HG03097 (cell line): ENCODE results near the gene COMTD1.
"Not testable (repeated sequence)": the region's sequence is repeated elsewhere in the genome, so short reads cannot be mapped to it uniquely, and the experiment has no call there.

Experiments used
- ATAC-seq: cut with Tn5 transposase; IDR thresholded peaks from one replicate; pipeline ENCODE4 v1.9.1; 2021; ENCODE audit not compliant: unreplicated experiment, low FRiP score

COMTD1 gene

DNA sequence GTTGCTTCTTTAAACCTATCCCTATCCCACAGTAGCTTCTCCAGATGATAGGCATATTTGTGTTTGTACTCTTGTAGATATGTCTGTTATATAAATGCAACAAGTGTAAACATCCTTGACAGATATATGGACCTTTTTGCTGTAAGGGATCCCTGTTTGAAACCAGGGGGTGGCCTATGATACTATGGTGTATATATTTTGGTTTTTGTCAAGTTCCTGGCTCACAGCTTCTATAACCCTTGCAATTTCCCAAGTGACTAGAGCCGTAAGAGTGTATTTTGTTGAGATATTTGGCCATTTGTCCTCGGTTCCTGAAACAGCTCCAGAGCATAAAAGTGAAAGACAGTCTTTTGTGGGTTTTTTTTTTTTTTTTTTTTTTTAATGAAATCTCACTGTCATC is 9.7 kb downstream of the COMTD1 start:
- ATAC-seq = no peak

DNA sequence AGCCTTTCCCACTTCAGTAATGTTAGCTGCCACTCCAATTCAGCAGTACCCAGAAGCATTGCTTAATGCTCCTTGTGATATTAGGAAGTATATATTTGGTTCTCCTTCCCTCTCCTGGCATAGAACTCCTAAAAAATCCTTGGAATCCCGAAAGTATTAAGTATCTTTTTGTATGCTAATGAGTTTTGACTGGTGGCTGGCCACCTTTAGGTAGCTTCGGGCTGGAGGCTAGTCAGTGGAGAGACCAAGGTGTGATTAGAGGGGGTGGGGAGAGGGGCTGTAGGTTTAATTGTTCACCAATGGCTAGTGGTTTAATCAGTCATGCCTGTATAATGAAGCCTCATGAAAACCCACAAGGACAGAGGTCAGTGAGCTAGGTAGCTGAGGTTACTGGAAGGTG is 12.2 kb downstream of the COMTD1 start:
- no peak for ATAC-seq

DNA sequence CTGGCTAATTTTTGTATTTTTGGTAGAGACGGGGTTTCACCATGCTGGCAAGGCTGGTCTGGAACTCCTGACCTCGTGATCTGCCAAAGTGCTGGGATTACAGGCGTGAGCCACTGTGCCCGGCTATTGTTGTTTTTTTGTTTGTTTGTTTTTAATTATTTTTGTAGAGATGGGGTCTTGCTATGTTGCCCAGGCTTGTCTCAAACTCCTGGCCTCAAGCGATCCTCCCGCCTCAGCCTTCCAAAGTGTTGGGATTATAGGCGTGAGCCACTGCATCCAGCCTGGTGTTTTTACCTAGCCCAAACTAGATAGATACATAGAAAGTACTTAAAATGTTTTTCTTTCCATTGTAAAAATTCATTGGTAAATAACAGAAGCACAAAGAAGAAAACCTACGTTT is 14.3 kb downstream of the COMTD1 start:
- not testable (repeated sequence) for ATAC-seq

DNA sequence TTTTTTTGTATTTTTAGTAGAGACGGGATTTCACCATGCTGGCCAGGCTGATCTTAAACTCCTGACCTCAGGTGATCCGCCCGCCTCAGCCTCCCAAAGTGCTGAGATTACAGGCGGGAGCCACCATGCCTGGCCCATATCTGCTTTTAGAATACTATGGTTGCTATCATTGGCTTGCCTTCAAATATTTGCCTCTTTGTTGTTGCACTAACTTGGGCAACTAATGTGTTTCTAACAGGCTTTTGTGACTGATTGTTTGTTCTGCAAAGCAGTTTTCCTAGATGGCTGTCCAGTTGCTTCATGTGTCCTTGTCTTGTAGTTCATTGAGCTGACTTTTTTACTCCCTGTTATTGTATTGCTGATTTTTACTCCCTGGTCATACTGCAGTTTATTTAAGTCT is 15.5 kb downstream of the COMTD1 start:
- ATAC-seq = no peak

DNA sequence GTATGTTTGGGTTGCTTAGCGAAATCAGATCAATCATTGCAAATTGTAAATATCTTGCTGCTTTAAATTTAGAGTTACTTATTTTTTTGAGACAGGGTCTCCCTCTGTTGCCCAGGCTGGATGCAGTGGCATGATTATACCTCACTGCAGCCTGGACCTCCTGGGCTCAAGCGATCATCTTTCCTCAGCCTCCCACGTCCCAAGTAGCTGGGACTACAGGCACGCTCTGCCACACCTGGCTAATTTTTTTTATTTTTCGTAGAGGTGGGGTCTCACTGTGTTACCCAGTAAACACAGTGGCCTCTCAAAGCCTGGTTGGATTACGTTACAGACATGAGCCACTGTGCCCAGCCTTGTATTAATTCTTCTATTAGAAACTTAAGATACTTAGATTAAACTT is 23.4 kb downstream of the COMTD1 start:
- no peak for ATAC-seq

DNA sequence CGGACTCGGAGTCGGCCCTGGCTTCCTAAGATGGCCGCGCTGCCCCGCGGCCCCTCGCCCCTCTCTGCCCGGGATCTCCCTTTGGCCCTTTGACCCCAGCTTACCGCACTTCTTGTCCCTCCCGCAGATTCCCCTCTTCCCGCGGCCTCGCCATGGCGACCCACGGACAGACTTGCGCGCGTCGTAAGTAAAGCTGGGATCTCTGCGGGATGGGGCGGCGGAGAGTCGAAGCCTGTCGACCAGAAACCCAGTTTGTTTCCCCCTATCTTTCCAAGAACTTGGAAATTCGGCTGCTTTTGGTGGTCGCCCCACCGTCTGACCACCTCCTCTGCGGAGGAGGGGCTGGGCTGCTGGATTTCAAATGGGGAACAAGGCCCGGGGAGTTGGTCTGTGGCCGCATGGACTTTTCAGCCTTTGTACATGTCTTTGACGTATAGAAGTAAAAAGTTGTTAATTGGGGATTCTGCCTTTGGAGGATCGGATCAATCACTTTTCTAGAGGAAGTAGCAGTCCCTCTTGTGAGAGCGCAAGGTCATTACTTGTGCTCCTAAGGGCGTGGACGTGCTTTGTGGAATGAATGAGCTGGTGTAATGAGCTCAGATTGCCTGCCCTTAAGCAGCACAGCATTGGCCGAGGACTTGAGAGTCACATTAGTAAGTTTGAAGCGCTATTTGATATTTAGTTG is 24.6 kb downstream of the COMTD1 start:
- no peak for ATAC-seq

DNA sequence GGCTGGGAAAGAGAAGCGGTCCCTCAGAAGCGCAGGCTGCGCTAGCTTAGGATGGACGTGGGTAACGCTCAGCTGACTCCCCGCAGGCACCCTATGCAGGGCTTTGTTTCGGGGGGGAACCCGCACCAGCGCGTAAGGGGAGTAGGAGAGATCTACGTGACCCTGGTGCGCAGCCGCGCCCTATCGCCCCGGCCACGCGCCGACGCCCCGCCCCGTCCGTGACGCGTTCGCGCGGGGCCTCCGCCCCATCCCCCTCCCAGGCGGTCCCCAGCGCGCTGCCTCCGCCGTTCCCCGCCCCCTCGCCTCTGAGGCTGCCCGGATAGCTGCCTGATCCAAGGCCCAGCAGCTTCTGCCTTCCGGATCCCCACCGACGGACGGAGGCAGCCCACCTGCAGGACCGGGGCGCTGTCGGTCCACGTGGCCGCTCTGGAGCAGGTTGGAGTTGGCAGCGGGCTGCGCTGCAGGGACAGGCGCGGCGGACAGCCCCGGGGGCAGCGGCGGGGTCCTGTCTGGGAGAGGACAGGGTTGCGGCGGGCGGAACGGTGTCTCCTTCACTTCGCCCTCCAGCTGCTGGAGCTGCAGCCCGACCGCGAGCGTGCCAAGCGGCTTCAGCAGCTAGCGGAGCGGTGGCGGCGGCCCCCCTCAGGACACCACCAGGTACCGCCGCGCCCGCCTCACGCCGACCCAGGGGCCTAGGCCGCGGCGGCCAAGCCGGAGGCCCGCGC is 25.3 kb downstream of the COMTD1 start, which contains the start of gene VDAC2:
VDAC2 (plus strand) TSS at position 515 of the 725 bp plus-strand sequence. CDS start 363 bp downstream, outside the sequence.
- ATAC-seq = peak; percentile 82

DNA sequence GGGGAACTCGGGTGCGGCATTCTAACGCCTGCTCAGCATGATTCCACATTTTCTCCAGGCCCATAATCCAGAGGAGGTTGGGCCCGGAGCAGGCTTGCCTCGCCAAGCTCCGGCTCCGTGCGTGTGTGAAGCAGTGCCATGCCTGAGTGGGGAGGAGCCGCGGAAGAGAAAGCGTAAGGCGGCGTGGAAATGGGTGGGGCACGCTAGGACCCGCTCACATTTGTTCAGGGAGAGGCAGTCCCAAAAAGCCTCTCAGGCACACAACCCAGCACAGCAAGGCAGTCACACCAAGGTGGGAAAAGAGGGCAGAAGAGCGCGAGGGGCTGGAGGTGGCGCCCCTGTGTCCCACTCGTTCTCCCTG is 25.9 kb downstream of the COMTD1 start:
- peak; percentile 36 for ATAC-seq

DNA sequence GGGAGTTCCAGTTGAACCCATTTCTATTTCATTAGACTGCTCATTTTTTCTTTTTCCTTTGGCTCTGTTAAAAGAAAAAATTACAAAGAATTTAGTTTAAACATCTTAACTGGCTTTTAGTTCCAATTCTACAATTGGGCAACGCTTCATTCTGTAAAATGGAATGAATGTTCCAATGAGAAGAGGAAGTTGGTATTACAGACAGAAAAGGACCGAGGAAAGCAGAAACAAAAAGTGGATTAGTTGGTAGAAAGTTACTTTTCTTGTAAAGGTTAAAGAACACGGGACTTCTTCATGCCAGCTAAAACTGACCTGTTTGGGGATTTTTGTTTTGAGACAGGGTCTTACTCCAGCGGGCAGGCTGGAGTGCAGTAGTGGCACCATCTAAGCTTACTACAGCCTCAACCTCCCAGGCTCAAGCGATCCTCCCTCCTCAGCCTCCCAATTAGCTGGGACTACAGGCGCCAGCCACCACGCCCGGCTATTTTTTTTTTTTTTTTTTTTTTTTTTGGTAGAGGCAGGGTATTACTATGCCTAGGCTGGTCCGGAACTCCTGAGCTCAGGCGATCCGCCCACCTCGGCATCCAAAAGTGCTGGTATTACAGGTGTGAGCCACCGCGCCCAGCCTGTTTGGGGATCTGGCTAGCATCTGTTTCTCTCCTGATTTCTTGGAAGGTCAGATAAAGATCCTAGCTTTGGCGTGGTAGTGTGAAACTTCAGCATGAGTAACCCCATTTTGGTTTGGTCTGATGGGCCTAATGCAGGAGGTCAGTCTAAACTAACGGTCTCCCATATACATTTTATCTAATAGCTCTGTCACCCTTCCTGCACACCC is 26.5 kb downstream of the COMTD1 start:
- no peak for ATAC-seq

DNA sequence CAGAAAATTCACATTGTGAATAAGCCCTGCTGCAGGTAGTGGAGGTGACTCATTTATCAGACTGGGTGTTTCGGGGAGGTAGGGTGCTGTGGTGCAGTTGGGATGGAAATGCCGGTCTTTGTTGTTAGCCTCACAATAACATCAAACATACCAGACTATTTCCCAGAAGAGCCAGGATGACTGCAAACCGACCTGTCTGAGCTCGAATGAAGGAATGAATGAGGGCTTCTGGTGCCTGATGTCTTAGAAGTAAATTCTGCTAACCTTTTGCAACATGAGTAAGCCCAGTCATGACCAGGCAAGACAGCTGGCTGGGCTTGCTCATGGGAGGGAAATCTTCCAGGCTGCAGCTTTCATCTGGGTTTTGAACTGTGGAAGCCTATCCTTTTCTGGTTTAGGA is 27.6 kb downstream of the COMTD1 start:
- ATAC-seq = no peak

DNA sequence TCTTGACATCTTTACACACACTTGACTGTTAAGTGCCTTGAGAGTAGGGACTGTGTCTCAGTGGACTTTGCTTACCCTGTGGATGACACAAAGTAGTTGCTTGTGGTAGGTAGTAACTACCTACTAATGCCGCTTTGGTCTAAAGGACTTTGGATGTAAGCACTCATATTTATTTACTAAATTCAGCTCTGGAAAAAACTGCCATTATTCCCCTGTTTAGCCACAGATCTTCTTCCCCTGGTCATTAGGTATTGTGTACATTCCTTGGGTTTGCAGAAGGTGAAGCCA is 28.0 kb downstream of the COMTD1 start:
- no peak for ATAC-seq

DNA sequence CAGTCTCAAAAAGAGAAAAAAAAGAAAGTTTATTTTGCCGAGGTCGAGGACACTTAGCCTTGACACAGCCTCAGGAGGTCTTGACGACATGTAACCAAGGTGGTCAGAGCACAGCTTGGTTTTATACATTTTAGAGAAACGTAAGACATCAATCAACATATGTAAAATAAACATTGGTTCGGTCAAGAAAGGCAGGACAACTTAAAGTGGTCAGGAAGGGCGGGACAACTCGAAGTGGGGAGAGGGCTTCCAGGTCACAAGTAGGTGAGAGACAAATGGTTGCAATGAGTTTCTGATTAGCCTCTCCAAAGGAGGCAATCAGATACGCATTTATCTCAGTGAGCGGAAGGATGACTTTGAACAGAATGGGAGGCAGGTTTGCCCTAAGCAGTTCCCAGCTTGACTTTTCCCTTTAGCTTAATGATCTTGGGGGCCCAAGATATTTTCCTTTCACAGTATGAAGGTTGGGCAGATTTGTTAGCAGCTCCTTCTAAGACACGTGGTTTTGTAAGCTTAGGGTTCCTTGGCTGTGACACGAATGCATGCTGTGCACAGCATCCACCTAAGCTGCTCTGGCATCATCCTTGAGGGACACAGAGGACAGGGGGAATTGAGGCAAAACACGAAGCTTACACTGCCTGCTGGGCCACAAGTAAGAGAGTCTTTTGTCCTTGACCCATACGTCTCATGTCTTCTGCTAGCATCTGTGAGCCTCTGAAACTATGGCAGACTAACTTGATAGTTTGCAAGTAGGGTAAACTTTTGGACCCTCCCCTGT is 28.5 kb downstream of the COMTD1 start:
- ATAC-seq = no peak

DNA sequence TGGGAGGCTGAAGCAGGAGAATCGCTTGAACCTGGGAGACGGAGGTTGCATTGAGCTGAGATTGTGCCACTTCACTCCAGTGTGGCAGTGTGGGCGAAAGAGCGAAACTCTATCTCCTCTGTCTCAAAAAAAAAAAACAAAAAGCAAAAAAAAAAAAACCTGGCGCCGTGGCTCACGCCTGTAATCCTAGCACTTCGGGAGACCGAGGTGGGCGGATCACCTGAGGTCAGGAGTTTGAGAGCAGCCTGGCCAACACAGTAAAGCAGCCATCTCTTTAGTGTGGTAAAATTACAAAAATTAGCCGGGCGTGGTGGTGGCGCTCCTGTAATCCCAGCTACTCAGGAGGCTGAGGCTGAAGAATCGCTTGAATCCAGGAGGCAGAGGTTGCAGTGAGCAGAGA is 29.1 kb downstream of the COMTD1 start:
- not testable (repeated sequence) for ATAC-seq

DNA sequence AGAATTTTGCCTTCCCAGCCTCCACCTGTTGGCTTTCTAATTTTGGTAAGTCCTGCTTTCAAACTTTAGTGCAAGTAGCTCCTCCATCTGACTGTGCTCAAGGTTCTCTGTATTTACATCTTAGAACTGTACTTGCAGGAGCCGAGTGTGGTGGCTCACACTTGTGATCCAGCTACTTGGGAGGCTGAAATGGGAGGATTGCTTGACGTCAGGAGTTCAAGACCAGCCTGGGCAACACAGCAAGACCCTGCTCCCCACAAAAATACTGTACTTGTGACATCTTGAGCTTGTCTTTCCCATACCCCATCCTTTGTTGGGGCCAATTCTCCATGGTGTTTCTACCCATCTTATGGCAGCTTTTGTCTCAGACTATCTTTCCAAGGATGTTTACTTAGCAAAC is 29.8 kb downstream of the COMTD1 start:
- no peak for ATAC-seq

DNA sequence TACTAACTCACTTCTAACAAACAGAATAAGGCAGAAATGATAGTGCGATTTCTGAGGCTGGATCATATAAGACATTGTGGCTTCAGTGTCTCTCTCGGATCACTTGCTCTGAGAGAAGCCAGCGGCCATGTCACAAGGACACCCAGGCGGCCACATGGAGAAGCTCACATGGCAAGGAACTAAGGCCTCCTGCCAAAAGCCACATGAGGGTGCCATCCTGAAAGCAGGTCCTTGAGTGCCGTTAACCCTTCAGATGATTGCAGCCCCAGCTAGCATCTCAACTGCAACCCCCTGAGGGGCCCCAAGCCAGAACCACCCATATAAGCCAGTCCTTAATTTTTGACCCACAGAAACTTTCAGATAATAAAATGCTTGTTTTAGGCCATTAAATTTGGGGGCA is 32.0 kb downstream of the COMTD1 start:
- no peak for ATAC-seq

DNA sequence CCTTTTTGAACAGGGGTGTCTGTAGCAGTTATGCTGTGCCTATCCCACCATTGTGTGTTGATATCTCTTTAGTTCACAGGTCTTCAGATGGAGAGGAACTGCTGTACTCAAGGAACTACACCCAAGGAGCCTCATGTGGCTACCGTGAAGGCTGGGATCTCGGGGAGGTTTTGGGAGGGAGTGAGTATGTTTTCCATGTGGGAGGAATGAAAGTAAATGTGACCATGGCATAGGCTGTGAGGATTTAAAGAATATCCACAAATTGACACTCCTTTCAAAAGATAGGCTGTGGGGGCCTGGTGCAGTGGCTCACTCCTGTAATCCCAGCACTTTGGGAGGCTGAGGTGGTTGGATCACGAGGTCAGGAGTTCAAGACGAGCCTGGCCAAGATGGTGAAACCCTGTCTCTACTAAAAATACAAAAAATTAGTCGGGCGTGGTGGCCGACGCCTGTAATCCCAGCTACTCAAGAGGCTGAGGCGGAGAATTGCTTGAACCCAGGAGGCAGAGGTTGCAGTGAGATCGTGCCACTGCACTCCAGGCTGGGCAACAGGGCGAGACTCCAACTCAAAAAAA is 32.6 kb downstream of the COMTD1 start:
- ATAC-seq = not testable (repeated sequence)

DNA sequence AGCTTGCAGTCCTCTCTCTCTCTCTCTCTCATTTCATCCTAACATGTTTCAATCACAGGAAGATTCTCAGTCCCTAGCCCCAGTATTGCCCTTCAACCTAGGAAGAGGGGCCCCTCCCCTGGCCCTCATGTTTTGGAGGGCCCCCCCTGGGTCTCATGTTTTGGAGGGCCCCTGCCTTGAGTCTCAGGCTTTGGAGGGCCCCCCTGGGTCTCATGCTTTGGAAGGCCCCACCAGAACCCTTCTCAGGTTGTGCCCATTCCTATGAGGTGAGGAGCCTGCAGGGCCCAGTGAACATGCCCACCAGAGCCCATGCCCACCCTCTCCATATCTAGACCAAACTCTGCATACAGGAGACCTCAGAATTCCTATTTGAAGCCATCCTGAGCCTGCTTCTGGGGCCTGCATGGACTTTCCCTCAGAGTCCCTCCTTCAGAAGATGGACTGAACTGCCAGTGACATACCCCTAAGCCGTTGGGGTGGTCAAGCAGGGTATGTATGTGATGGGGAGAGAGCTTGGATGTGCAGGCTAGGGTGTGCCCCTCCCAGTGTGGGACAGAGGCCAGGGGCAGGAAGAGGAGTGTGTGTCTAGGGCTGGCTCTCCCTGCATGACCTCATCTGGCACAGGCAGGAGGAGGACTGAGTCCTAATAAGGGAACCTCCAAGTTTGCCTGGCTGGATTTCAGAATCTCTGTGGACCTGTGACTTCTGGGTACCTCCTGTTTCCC is 33.3 kb downstream of the COMTD1 start:
- no peak for ATAC-seq

DNA sequence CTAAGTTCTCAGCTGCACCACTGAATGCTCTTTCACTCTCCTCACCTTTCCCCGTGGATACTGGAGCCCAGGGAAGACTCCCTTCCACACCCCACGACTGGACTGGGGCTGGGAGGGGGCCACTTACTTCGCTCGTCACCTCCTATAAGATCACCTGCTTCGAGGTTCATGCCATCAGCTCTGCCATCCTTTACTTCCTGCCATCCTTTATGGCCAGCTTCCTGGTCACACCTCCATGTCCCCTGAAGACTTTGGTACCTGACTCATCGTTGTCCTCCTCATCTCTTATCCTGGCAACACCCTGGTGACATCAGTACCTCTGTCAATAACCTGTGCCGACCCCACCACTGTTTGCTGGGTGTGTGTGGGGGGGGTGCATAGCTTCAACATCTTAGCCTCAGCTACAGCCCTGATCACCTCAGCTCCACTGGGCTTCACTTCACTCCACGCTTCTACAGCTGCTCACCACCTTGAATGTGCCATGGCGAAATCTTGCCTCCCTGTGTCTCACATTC is 33.9 kb downstream of the COMTD1 start:
- ATAC-seq = no peak

DNA sequence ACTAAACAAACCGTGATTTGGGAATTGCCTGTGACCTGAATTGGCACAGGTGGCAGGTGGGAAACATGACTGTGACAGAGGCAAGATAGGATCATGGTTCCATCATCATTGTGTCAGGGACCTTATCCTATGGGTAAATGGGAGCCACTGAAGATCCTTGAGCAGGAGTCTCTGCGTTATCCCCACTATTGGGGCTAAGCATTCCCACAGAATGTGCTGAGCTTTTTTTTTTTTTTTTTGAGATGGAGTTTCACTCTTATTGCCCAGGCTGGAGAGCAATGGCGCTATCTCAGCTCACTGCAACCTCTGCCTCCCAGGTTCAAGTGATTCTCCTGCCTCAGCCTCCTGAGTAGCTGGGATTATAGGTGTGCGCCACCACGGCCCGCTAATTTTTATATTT is 35.8 kb downstream of the COMTD1 start:
- not testable (repeated sequence) for ATAC-seq

DNA sequence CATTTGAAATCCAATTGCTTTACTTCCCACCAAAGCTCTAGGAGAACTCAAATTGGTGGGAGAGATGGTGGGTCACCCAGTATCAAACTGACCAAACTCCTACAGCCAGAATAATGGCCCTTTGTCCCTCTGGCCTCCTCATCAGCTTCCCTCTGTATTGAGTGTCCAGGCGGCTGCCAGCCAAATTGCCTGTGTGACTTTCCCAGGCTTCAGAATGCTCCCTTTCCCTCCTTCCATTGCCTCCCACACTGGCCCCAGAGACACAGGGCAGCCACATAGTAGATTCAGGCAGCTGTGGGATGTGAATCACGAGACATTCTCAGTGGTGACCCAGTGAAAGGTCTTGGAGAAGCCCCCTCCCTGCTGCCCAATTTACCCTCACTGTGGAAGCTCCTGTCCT is 37.9 kb downstream of the COMTD1 start:
- ATAC-seq = no peak
